ENCODE data around the gene NALCN. TPM values are rescaled to one million over a fixed set of nuclear protein-coding genes. Genes with fewer than 3 reads are reported as not detected.

Gene NALCN
- total RNA-seq, 1 donor from 2014 or later: 0.12 TPM

- H3K4me1 Mint-ChIP-seq (ENCODE audit: low read depth): peaks cover 19% of the 10 kb centered on the region
- no peaks in the 10 kb centered on the region for H3K9me3 Mint-ChIP-seq (ENCODE audit: low read depth)
- no peak for TF ChIP-seq CTCF (IDR thresholded peaks at IDR 0.05; ENCODE audit: unreplicated experiment)
- no peaks in the 10 kb centered on the region for H3K36me3 Mint-ChIP-seq (ENCODE audit: insufficient read depth)
- H3K4me3 Mint-ChIP-seq (ENCODE audit: low read depth): no peak overlapping the region
- H3K27ac Mint-ChIP-seq: no peak overlapping the region
- no peaks in the 10 kb centered on the region for H3K27me3 Mint-ChIP-seq
- DNase-seq (ENCODE audit: low spot score, unreplicated experiment): no peak
Observed at GRCh38 chr13:101098873-101099272, 317.4 kb downstream of the NALCN start.

- Mint-ChIP-seq H3K4me1 (ENCODE audit: low read depth) (peaks cover under 1% of the 10 kb centered on the region), H3K36me3 (ENCODE audit: insufficient read depth) (no peaks in the 10 kb centered on the region), H3K4me3 (ENCODE audit: low read depth) (no peak overlapping the region), H3K27ac (no peak overlapping the region), H3K9me3 (ENCODE audit: low read depth) (no peaks in the 10 kb centered on the region), H3K27me3 (no peaks in the 10 kb centered on the region)
- TF ChIP-seq CTCF (IDR thresholded peaks at IDR 0.05; ENCODE audit: unreplicated experiment): no peak
- DNase-seq (ENCODE audit: low spot score, unreplicated experiment): no peak
Observed at GRCh38 chr13:101092985-101093384, 323.3 kb downstream of the NALCN start.

- H3K36me3 Mint-ChIP-seq (ENCODE audit: insufficient read depth): no peaks in the 10 kb centered on the region
- no peaks in the 10 kb centered on the region for H3K27me3 Mint-ChIP-seq
- TF ChIP-seq CTCF (IDR thresholded peaks at IDR 0.05; ENCODE audit: unreplicated experiment): no peak
- H3K4me3 Mint-ChIP-seq (ENCODE audit: low read depth): no peak overlapping the region
- no peaks in the 10 kb centered on the region for H3K9me3 Mint-ChIP-seq (ENCODE audit: low read depth)
- H3K4me1 Mint-ChIP-seq (ENCODE audit: low read depth): no peaks in the 10 kb centered on the region
- no peak overlapping the region for H3K27ac Mint-ChIP-seq
- DNase-seq (ENCODE audit: low spot score, unreplicated experiment): no peak
Observed at GRCh38 chr13:101090287-101090686, 326.0 kb downstream of the NALCN start.

GRCh38 chr13:101085551-101085950, 330.8 kb downstream of the NALCN start:
- Mint-ChIP-seq H3K27me3 (no peaks in the 10 kb centered on the region), H3K36me3 (ENCODE audit: insufficient read depth) (no peaks in the 10 kb centered on the region), H3K4me1 (ENCODE audit: low read depth) (no peaks in the 10 kb centered on the region), H3K27ac (no peak overlapping the region), H3K9me3 (ENCODE audit: low read depth) (no peaks in the 10 kb centered on the region), H3K4me3 (ENCODE audit: low read depth) (no peak overlapping the region)
- TF ChIP-seq CTCF (IDR thresholded peaks at IDR 0.05; ENCODE audit: unreplicated experiment): no peak
- no peak for DNase-seq (ENCODE audit: low spot score, unreplicated experiment)

GRCh38 chr13:101082441-101082840, 333.9 kb downstream of the NALCN start:
- Mint-ChIP-seq H3K4me3 (ENCODE audit: low read depth) (no peak overlapping the region), H3K36me3 (ENCODE audit: insufficient read depth) (no peaks in the 10 kb centered on the region), H3K9me3 (ENCODE audit: low read depth) (peaks cover 11% of the 10 kb centered on the region), H3K4me1 (ENCODE audit: low read depth) (no peaks in the 10 kb centered on the region), H3K27ac (no peak overlapping the region), H3K27me3 (no peaks in the 10 kb centered on the region)
- no peak for DNase-seq (ENCODE audit: low spot score, unreplicated experiment)
- no peak for TF ChIP-seq CTCF (IDR thresholded peaks at IDR 0.05; ENCODE audit: unreplicated experiment)
